Measurements from ENCODE around the gene KDM1B.

GRCh38 chr6:18247002-18247401, 91.8 kb downstream of the KDM1B start:
- TF ChIP-seq, protein P1, sequence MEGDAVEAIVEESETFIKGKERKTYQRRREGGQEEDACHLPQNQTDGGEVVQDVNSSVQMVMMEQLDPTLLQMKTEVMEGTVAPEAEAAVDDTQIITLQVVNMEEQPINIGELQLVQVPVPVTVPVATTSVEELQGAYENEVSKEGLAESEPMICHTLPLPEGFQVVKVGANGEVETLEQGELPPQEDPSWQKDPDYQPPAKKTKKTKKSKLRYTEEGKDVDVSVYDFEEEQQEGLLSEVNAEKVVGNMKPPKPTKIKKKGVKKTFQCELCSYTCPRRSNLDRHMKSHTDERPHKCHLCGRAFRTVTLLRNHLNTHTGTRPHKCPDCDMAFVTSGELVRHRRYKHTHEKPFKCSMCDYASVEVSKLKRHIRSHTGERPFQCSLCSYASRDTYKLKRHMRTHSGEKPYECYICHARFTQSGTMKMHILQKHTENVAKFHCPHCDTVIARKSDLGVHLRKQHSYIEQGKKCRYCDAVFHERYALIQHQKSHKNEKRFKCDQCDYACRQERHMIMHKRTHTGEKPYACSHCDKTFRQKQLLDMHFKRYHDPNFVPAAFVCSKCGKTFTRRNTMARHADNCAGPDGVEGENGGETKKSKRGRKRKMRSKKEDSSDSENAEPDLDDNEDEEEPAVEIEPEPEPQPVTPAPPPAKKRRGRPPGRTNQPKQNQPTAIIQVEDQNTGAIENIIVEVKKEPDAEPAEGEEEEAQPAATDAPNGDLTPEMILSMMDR (IDR thresholded peaks at IDR 0.05) = no peak
- no peak for TF ChIP-seq POLR2A (IDR thresholded peaks at IDR 0.05)

All from thyroid gland (tissue), 4 donors.